DMS53 treated with DMSO at 0.1 percent for 48 hours (cell line): Measurements from ENCODE around the gene POLR2E.
A peak's percentile ranks its signal among the peaks of the same experiment; 100 is the strongest.

Experiments
- DNase-seq: peaks from one replicate; lab custom pipeline; 2025; ENCODE audit not compliant: unreplicated experiment; lab: John Stamatoyannopoulos, UW

The POLR2E gene

GRCh38 chr19:1111641-1112267, 16.6 kb upstream of the POLR2E start:
- no peak for DNase-seq

GRCh38 chr19:1110809-1111640, 15.8 kb upstream of the POLR2E start:
- DNase-seq = no peak

- DNase-seq = no peak
Observed at GRCh38 chr19:1109697-1110671, 14.8 kb upstream of the POLR2E start.

GRCh38 chr19:1109032-1109551, 13.9 kb upstream of the POLR2E start:
- DNase-seq = no peak

GRCh38 chr19:1108291-1109031, 13.3 kb upstream of the POLR2E start:
- DNase-seq = no peak

DNA sequence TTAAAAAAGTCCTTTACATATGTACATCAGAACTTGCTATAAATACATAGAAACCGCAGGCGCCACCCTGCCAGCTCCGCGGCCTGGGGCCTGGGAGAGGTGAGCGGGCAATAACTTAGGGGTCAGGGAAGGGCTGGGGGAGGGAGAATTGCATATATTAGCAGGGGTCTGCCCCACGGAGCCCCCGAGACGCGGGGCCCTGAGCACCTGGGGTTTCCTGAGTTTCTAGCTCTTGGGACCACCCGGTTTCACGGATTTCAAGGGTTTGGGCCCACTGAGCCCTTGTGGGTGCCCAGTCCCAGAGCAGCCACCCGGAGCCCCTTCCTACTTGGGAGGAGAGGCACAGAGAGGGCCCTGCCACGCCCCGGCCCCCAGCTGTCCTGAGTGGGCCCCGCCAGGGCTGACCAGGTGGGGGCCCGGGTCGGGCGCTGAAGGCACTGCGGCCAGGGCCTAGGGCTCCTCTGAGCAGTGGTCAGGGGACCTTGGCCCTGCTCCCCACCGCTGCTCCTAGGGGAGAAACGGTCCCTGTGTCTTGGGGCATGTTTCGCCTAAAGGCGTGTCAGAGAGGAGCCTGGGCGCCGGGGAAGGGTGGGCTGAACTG, 12.6 kb upstream of the POLR2E start:
- no peak for DNase-seq

DNA sequence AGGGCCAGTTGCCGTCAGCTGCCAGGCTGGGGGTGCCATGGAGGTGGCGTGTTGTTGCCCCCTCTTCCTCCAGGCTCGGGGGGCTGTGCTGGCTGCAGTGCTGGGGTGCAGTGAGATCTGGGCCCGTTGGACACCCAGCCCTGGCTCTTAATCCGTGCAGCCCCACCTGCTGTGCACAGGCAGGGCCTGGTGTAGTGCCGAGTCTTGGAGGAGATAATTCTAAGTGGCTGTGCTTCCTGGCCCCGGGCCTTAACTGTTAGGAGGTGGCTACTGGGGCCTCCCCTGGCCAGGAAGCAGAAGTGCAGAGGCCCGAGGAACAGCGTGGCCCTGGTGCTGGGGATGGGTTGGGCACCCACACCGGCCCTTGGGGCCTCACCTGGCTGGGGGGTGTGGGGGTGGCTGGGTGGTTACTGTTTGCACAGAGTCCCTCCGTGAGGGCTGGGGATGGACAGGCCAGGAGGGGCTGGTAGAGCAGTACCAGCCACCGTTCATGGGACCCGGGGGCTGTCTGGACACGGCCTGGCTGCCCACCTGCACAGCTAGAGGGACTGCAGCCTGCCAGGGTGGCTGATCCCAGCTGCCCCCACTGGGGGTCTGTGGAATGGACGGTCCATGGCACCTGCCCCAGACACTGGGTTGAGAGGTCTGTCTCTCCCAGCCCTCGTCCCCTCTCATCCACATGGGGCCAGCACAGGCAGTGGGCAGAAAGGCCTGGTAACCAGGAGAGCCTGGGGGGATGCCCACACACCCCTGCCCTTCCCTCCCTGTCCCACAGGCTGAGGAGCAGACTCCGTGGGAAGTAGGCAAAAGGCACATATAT, 11.9 kb upstream of the POLR2E start:
- DNase-seq = no peak

DNA sequence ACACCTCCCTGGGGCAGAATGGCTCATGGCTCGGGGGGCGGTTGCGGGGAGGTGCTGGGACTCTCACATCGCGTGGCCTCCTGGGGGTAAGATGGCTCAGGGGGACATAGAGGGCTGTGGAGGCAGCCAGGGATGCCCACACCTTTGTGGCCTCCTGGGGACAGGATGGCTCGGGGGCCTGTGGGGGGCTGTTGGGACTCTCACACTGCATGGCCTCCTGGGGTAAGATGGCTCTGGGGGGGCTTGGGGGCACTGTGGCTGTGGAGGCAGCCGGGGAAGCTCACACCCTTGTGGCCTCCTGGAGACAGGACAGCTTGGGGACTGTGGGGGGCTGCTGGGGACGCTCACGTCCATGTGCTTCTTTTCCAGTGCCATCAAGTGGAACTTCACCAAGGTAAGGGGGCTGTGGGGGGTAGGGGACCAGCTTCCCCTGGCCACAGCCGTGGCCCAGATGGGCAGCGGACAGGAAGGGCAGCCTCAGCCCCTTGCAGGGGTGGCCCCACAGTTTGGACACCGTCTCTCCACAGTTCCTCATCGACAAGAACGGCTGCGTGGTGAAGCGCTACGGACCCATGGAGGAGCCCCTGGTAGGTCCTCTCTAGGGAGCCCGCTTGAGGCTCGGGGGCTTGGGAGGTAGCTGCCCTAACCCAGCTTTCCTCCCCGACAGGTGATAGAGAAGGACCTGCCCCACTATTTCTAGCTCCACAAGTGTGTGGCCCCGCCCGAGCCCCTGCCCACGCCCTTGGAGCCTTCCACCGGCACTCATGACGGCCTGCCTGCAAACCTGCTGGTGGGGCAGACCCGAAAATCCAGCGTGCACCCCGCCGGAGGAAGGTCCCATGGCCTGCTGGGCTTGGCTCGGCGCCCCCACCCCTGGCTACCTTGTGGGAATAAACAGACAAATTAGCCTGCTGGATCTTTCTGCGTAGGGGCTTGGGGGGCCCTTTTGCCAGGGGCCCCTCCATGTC, 11.0 kb upstream of the POLR2E start:
- no peak for DNase-seq

- DNase-seq = no peak
Observed at GRCh38 chr19:1105008-1105872, 10.1 kb upstream of the POLR2E start.

GRCh38 chr19:1104311-1105007, 9.3 kb upstream of the POLR2E start:
- peak; percentile 7 for DNase-seq

GRCh38 chr19:1103708-1104310, 8.6 kb upstream of the POLR2E start, which contains the start of gene GPX4:
TSS of gene GPX4 (plus strand) at chr19:1103994. CDS start at chr19:1104044, 50 bp downstream.
- peak; percentile 88 for DNase-seq

- DNase-seq = no peak
Observed at GRCh38 chr19:1103132-1103707, 8.0 kb upstream of the POLR2E start.

- peak; percentile 63 for DNase-seq
Observed at GRCh38 chr19:1102407-1103131, 7.4 kb upstream of the POLR2E start.

- no peak for DNase-seq
Observed at GRCh38 chr19:1101337-1101698, 6.1 kb upstream of the POLR2E start.
